ENCODE measurements around the gene UPP2.

DNA sequence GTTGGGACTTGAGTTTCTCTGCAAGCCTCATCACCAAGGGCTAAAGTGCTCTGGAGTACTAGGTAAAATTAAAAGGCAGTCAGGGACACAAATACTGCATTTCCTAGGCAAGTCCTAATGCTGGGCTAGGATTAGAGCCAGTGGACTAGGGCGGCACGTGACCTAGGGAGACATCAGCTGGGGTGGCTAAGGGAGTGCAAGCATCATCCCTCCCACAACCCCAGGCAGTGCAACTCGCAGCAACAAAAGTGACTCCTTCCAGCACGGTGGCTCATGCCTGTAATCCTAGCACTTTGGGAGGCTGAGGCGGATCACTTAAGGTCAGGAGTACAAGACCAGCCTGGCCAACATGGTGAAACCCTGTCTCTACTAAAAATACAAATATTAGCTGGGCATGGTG, 30.7 kb upstream of the UPP2 start:
- no peak for TF ChIP-seq CTCF (IDR thresholded peaks at IDR 0.05)
- no peak for TF ChIP-seq POLR2A (IDR thresholded peaks at IDR 0.05)
